ENCODE measurements around the gene SCML2.
A peak's percentile ranks its signal among the peaks of the same experiment; 100 is the strongest.
"Not testable (repeated sequence)": the region's sequence is repeated elsewhere in the genome, so short reads cannot be mapped to it uniquely, and the experiment has no call there.

Gene SCML2

GRCh38 chrX:18354369-18355223 lies at the start of gene SCML2:
TSS of gene SCML2 (minus strand) at chrX:18354688. CDS start at chrX:18334071, 20,617 bp downstream.
- DNase-seq (ENCODE audit: low read depth) = peak; percentile 15

DNA sequence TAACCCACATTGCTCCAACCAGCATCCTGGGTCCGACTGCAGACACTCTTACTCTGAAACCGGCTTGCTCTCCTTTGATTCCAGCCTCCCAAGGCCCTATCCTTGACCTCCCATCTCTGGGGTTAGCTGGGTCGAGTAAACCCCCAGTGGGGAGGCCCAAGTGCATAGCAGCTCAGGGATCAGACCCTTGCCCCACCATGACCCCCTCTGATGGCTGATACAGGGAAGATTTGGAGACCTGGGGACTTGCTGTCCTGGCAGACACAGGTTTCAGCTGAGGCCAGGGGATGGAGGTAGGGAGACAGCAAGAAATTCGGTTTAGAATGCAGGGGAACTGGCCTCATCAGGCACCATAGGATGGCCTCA lies 47.3 kb upstream of the SCML2 start:
- no peak for DNase-seq (ENCODE audit: low read depth)

GRCh38 chrX:18394477-18394876 lies 40.0 kb upstream of the SCML2 start:
- DNase-seq (ENCODE audit: low read depth) = no peak

- DNase-seq (ENCODE audit: low read depth) = peak; percentile 54
Observed at GRCh38 chrX:18390941-18391538, 36.6 kb upstream of the SCML2 start.

DNA sequence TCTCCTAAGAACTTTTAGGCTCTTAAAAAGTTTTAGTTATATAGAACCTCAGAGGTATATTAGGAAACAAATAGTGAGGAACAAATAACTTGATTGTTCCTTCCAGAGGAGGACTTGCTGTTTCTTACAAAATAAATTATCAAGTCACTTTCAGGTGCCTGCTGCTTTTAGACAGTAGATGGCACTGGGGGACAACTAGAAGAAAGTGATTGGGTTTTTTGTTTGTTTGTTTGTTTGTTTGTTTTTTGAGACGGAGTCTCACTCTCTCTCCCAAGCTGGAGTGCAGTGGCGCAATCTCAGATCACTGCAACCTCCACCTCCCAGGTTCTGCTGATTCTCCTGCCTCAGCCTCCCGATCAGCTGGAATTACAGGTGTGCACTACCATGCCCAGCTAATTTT lies 35.5 kb upstream of the SCML2 start:
- DNase-seq (ENCODE audit: low read depth) = no peak

DNA sequence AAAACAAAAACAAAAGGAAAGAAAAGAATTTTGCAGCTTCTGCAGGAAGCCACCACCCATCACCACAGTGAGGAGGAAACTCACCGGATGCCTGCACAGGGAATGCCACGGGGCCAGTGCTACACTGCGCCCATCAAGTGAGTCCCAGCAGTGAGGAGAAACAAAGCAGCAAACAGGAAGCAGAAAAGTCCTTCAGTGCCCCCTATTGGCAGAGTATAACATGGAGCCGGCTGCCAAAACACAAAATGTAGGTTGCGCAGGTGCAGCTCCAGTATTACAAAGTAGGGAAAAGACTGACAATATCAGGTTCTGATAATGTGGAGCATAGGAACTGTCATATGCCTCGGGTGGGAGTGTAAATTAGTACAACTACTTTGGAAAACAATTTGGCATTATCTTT lies 23.3 kb upstream of the SCML2 start:
- no peak for DNase-seq (ENCODE audit: low read depth)

DNA sequence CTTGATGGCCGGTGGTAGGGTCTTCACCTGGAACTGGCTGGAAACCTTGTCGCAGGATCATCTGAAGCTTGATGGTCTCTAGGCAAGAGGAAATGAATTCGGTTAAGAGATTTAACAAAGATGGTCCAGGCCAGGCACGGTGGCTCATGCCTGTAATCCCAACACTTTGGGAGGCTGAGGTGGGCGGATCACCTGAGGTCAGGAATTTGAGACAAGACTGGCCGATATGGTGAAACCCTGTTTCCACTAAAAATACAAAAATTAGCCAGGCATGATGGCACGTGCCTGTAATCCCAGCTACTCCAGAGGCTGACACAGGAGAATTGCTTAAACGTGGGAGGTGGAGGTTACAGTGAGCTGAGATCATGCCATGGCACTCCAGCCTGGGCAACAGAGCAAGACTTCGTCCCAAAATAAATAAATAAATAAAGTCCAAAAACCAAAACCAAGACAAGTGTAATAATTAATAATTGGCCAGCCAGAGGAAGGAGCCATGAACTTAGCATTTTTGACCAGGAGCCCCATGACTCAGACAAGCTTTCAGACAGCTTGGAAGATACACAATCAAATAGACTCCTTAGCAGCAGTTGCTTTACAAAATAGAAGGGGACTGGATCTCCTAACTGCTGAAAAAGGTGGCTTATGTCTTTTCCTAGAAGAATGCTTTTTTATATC lies 20.8 kb upstream of the SCML2 start:
- DNase-seq (ENCODE audit: low read depth) = not testable (repeated sequence)

GRCh38 chrX:18369096-18369495 lies 14.6 kb upstream of the SCML2 start:
- DNase-seq (ENCODE audit: low read depth) = not testable (repeated sequence)

DNA sequence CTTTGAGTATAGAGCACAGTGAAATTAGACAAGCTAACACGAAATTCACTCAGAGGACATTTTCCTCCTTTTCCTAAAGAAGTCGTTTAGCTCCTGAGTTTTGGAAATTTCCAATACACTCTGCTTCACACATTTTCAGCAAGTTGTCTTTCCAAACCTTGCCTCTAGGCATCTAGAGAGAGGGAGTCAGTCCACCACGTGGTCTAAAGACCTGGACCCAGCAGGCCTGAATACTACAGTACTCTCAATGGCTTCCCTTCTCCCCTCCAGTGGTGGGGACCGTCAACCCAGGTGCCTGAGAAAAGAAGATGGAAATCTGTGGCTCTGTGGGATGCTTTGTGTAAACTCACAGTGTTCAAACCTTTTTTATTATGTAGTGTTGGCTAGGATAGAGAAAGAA lies 13.9 kb upstream of the SCML2 start:
- no peak for DNase-seq (ENCODE audit: low read depth)

- no peak for DNase-seq (ENCODE audit: low read depth)
Observed at GRCh38 chrX:18360867-18361266, 6.4 kb upstream of the SCML2 start.

GRCh38 chrX:18353931-18354368 lies 538 bp downstream of the SCML2 start:
- DNase-seq (ENCODE audit: low read depth) = no peak

GRCh38 chrX:18351784-18352183 lies 2.7 kb downstream of the SCML2 start:
- DNase-seq (ENCODE audit: low read depth) = no peak

DNA sequence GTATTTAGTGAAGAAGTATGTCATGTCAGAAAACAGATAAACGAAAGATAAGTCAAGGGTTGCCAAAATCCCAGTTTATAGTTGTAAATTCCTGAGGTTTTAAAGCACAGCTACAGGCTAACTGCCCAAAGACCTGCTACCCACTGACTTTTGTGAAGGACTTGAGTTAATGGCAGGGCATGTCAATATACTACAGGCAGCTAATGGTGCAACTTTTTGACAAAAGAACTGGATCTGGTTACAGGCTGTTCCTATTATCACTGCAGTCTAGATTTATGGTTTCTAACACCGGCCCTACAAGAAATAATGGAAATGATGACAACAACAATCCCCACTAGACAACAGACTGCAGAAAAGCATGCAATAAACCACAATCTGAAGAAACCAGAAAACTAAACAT lies 6.4 kb downstream of the SCML2 start:
- DNase-seq (ENCODE audit: low read depth) = no peak

DNA sequence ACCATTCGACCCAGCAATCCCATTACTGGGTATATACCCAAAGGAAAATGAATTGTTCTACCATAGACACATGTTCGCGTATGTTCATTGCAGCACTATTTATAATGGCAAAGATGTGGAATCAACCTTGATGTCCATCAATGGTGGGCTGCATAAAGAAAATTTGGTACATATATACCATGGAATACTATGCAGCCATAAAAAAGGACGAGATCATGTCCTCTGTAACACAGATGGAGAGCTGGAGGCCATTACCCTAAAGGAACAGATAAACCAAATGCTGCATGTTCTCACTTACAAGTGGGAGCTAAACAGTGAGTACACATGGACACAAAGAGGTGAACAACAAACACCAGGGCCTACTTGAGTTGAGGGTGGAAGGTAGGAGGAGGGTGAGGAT lies 45.1 kb downstream of the SCML2 start:
- DNase-seq (ENCODE audit: low read depth) = no peak

DNA sequence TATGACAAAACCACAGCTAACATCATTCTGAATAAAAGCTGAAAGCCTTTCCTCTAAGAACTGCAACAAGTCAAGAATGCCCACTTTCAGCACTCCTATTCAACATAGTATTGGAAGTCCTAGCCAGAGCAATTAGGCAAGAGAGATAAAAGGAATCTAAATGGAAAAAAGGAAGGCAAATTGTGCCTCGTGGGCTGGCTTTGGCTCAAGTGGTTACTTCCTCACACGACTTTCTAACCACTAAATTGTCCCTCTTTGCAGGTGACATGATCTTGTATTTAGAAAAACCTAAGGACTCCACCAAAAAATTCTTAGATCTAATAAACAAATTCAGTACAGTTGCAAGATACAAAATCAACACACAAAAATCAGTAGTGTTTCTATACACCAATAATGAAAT lies 57.2 kb downstream of the SCML2 start:
- no peak for DNase-seq (ENCODE audit: low read depth)

DNA sequence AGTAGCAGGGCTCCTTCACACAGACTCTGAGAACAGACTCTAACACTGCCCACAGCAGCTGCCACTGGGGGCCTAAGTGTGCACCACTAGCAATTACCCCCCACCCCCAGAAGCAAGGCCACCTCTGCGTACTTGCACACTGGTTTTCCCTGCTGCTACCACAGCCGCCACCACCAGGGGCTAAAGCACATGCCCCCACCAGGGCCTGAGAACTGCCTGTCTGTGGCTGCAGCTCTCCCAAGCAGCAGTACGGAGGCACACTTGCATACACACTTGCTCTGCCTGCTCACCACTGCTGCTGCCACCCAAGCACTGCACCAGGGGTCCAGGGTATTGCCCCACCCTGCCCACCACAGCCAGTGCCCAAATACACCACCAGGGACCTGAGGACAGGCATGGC lies 59.6 kb downstream of the SCML2 start:
- no peak for DNase-seq (ENCODE audit: low read depth)

- no peak for DNase-seq (ENCODE audit: low read depth)
Observed at GRCh38 chrX:18291006-18291545, 63.4 kb downstream of the SCML2 start.

GRCh38 chrX:18290200-18290599 lies 64.3 kb downstream of the SCML2 start:
- DNase-seq (ENCODE audit: low read depth) = no peak

- no peak for DNase-seq (ENCODE audit: low read depth)
Observed at GRCh38 chrX:18288716-18289115, 65.8 kb downstream of the SCML2 start.

DNA sequence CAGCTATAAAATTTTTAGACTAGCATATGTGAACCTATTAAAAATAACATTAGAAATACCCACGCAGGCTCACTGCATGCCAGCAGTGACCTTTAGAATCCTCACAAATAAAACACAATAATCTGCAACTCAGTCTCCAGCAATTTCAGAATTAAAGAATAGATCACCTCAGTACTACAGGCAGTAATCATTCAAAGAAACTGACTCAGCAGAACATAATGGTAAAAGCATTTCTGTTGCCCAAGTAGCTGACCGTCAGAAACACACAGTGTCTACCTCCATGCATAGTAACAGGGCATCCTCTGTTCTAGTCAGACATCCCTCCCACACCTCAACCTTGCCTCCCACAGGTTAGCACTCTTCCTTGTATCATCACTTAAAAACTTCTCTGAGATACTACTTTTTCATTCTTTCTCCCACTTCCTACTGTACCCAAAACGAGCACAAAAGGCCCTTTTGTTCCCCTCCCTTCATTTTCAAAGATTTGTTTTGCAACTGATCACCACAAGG lies 68.1 kb downstream of the SCML2 start:
- no peak for DNase-seq (ENCODE audit: low read depth)

GRCh38 chrX:18278449-18278848 lies 76.0 kb downstream of the SCML2 start:
- DNase-seq (ENCODE audit: low read depth) = no peak

DNA sequence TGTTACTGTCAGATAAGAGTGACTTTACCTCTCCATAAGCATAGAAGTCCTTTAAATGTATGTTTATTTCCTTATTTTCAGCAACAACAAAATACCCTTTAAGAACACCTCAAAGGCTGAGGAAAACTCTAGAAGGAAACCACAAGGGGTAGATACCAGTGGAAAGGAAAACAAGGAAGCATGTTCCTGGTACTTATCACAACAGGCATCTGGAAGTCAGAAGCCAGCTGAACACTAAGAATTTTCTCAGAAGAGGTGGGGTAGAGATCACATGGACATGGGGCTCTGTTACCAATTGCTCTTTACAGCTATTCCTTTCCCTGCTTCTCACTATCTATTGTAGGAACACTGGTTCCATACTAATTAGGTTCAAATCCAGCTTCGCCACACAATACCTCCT lies 82.3 kb downstream of the SCML2 start:
- no peak for DNase-seq (ENCODE audit: low read depth)

DNA sequence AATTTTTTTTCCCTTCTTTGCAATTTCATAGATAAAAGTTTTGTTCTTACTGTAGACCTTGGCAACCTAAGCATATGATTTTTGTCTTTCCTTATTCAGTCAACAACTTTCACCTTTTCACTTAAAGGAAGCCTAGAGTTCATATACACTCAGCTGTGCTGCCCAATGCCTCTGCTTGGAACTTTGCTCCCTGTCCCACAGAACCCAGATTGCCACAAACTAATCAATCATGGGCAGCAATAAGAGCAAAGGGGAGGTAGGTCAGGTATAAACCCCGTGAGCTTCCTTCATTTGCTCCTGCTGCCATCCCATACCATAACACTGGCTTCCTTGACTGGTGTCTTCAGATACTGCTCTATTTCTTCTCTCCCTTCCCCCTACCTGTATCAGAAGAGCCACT lies 82.8 kb downstream of the SCML2 start:
- DNase-seq (ENCODE audit: low read depth) = no peak
